22Rv1 (cell line): ENCODE results near the gene TMEM245.

Source experiments
- H3K27ac ChIP-seq: fragments of 450-650 bp; 2 replicates; pipeline ENCODE4 v1.5.1; 2017
- CTCF ChIP-seq: fragments of 450-650 bp; IDR thresholded peaks from 2 replicates; pipeline ENCODE4 v1.5.1; 2017; ENCODE audit warnings: mild to moderate bottlenecking
- ZFX ChIP-seq: fragments of 450-650 bp; IDR thresholded peaks from 2 replicates; pipeline ENCODE4 v1.6.1; 2017; ENCODE audit warnings: antibody characterized with exemption, borderline replicate concordance

Gene TMEM245

GRCh38 chr9:109027176-109027575, 92.6 kb downstream of the TMEM245 start:
- no peak for TF ChIP-seq ZFX
- TF ChIP-seq CTCF = no peak
- no peak overlapping the region for H3K27ac ChIP-seq

GRCh38 chr9:109026306-109026705, 93.4 kb downstream of the TMEM245 start:
- no peak overlapping the region for H3K27ac ChIP-seq
- TF ChIP-seq ZFX (no peak), CTCF (no peak)

GRCh38 chr9:109022873-109023272, 96.9 kb downstream of the TMEM245 start:
- H3K27ac ChIP-seq = peak overlapping the region; percentile 13; the same call in 1 of the 2 replicates
- TF ChIP-seq CTCF (no peak), ZFX (no peak)

- TF ChIP-seq ZFX (no peak), CTCF (no peak)
- H3K27ac ChIP-seq = no peak overlapping the region
Measured at GRCh38 chr9:109020581-109021511, 98.9 kb downstream of the TMEM245 start.

- TF ChIP-seq ZFX (no peak), CTCF (no peak)
- H3K27ac ChIP-seq = no peak overlapping the region
Measured at GRCh38 chr9:109020113-109020512, 99.6 kb downstream of the TMEM245 start.

- no peak overlapping the region for H3K27ac ChIP-seq
- TF ChIP-seq ZFX (no peak), CTCF (no peak)
Measured at GRCh38 chr9:109019420-109019819, 100.3 kb downstream of the TMEM245 start.

GRCh38 chr9:109017493-109017892, 102.3 kb downstream of the TMEM245 start:
- TF ChIP-seq CTCF (no peak), ZFX (no peak)
- no peak overlapping the region for H3K27ac ChIP-seq
